Ishikawa (cell line): ENCODE data around the gene REN.
A peak's percentile ranks its signal among the peaks of the same experiment; 100 is the strongest.

Source experiments
- CEBPB ChIP-seq: IDR thresholded peaks from 2 replicates; pipeline ENCODE4 v1.6.1; 2012
- CREB1 ChIP-seq: IDR thresholded peaks from 2 replicates; pipeline ENCODE4 v1.6.1; 2012; ENCODE audit warnings: low read depth
- EGR1 ChIP-seq: IDR thresholded peaks from 2 replicates; pipeline ENCODE4 v1.6.1; 2012
- EP300 ChIP-seq: IDR thresholded peaks from 2 replicates; pipeline ENCODE4 v1.6.1; 2012; ENCODE audit warnings: borderline replicate concordance
- FOXM1 ChIP-seq: IDR thresholded peaks from 2 replicates; pipeline ENCODE4 v1.6.1; 2012; ENCODE audit warnings: low read depth, borderline replicate concordance
- NFIC ChIP-seq: IDR thresholded peaks from 2 replicates; pipeline ENCODE4 v1.6.1; 2012
- RAD21 ChIP-seq: IDR thresholded peaks from 2 replicates; pipeline ENCODE4 v1.6.1; 2012; ENCODE audit warnings: low read depth
- TAF1 ChIP-seq: IDR thresholded peaks from 2 replicates; pipeline ENCODE4 v1.6.1; 2012; ENCODE audit warnings: low read depth, mild to moderate bottlenecking
- TCF12 ChIP-seq: IDR thresholded peaks from 2 replicates; pipeline ENCODE4 v1.6.1; 2012; ENCODE audit warnings: low read depth
- TEAD4 ChIP-seq: IDR thresholded peaks from 2 replicates; pipeline ENCODE4 v1.6.1; 2012
- YY1 ChIP-seq: IDR thresholded peaks from 2 replicates; pipeline ENCODE4 v1.6.1; 2012; ENCODE audit warnings: low read depth
- ZBTB7A ChIP-seq: IDR thresholded peaks from 2 replicates; pipeline ENCODE4 v1.6.1; 2012; ENCODE audit warnings: low read depth
- TF ChIP-seq, protein P1 (sequence below): IDR thresholded peaks from 2 replicates; pipeline ENCODE4 v1.6.1; 2012
- TF ChIP-seq, protein P2 (sequence below): IDR thresholded peaks from 2 replicates; pipeline ENCODE4 v1.6.1; 2012
- TF ChIP-seq, protein P3 (sequence below): IDR thresholded peaks from 2 replicates; pipeline ENCODE4 v1.6.1; 2012; ENCODE audit warnings: low read depth, mild to moderate bottlenecking

REN gene

DNA sequence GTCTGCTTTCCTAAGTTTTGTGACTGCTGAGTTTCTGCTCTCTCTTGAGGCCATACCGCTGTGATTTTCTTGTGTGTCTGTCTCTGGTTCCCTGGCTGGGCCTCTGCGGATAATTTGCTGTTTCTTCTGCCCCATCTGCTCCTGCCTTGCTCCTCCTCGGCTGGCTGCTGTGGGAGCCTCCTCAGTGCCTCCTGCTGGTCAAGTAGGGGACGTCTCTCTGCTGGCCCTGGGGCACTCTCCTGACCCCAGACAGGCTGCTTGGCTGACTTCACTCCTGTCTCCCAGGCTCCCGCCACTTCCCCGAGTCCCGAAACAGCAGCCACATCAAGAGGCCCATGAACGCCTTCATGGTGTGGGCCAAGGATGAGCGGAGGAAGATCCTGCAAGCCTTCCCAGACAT is 42.8 kb downstream of the REN start:
- TF ChIP-seq, protein P1, sequence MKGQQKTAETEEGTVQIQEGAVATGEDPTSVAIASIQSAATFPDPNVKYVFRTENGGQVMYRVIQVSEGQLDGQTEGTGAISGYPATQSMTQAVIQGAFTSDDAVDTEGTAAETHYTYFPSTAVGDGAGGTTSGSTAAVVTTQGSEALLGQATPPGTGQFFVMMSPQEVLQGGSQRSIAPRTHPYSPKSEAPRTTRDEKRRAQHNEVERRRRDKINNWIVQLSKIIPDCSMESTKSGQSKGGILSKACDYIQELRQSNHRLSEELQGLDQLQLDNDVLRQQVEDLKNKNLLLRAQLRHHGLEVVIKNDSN = no peak
- TF ChIP-seq RAD21 = peak; percentile 53

DNA sequence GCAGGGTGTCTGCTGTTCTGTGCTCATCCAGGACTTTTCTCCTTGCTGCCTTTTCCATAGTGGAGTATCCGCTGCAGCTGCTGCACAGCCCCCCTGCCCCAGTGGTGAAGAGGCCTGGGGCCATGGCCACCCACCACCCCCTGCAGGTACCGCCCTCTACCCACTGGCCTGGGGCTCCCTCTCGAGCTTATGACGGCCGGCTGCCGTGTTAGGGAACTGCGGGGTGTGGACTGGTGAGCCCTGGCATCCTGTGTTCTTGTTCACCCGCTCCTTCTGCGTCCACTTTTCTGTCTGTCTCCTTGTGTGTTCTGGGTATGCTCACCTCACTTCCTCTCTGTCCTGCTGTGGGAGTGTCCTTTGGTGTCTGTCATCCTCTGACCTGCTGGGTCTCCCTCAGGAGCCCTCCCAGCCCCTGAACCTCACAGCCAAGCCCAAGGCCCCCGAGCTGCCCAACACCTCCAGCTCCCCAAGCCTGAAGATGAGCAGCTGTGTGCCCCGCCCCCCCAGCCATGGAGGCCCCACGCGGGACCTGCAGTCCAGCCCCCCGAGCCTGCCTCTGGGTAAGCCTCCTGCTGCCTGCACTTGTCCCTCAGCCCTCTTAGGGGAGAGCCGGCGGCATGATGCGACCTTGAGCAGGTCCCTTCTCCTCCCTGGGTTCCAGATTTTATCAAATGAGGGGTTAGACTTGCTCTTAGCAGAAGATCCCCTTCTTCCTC is 44.1 kb downstream of the REN start:
- no peak for TF ChIP-seq YY1
- no peak for TF ChIP-seq CEBPB
- no peak for TF ChIP-seq TEAD4
- TF ChIP-seq FOXM1 = no peak
- TF ChIP-seq CREB1 = no peak
- TF ChIP-seq, protein P1 = no peak
- TF ChIP-seq, protein P2, sequence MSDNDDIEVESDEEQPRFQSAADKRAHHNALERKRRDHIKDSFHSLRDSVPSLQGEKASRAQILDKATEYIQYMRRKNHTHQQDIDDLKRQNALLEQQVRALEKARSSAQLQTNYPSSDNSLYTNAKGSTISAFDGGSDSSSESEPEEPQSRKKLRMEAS = no peak
- no peak for TF ChIP-seq NFIC
- TF ChIP-seq TAF1 = no peak

DNA sequence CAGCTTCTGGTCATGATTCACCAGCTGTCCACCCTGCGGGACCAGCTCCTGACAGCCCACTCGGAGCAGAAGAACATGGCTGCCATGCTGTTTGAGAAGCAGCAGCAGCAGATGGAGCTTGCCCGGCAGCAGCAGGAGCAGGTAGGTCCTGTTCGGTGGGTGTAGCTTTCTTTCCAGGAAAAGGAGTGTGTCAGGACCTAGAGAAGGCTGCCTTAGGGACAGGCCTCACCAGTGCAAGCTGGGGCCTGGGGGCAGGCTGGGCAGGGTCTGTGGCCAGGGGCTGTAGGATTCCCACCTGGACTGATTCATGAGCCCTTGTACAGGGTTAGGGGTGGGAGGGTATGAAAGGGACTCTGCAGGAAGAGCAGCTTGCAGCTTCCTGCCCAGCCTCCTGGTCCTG is 49.6 kb downstream of the REN start:
- no peak for TF ChIP-seq CREB1
- TF ChIP-seq CEBPB = no peak
- TF ChIP-seq, protein P1 = no peak
- TF ChIP-seq, protein P3, sequence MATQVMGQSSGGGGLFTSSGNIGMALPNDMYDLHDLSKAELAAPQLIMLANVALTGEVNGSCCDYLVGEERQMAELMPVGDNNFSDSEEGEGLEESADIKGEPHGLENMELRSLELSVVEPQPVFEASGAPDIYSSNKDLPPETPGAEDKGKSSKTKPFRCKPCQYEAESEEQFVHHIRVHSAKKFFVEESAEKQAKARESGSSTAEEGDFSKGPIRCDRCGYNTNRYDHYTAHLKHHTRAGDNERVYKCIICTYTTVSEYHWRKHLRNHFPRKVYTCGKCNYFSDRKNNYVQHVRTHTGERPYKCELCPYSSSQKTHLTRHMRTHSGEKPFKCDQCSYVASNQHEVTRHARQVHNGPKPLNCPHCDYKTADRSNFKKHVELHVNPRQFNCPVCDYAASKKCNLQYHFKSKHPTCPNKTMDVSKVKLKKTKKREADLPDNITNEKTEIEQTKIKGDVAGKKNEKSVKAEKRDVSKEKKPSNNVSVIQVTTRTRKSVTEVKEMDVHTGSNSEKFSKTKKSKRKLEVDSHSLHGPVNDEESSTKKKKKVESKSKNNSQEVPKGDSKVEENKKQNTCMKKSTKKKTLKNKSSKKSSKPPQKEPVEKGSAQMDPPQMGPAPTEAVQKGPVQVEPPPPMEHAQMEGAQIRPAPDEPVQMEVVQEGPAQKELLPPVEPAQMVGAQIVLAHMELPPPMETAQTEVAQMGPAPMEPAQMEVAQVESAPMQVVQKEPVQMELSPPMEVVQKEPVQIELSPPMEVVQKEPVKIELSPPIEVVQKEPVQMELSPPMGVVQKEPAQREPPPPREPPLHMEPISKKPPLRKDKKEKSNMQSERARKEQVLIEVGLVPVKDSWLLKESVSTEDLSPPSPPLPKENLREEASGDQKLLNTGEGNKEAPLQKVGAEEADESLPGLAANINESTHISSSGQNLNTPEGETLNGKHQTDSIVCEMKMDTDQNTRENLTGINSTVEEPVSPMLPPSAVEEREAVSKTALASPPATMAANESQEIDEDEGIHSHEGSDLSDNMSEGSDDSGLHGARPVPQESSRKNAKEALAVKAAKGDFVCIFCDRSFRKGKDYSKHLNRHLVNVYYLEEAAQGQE = no peak
- TF ChIP-seq FOXM1 = no peak
- TF ChIP-seq ZBTB7A = no peak
- no peak for TF ChIP-seq TEAD4

DNA sequence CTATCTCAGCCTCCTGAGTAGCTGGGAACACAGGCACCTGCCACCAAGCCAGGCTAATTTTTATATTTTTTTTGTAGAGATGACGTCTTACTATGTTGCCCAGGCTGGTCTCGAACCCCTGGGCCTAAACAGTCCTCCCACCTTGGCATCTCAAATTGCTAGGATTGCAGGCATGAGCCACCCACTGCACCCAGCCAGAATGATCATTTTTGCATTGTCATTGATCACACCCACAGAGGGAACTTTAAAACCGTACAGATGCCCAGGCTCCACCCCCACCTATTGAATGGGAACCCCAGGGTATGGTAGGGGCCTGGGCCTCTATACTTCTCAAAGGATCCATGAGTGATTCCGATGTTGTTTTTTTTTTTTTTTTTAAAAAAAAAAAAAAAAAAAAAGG is 51.0 kb downstream of the REN start:
- no peak for TF ChIP-seq EGR1
- TF ChIP-seq EP300 = no peak
- no peak for TF ChIP-seq CREB1
- TF ChIP-seq NFIC = no peak
- no peak for TF ChIP-seq ZBTB7A
- TF ChIP-seq TEAD4 = no peak
- no peak for TF ChIP-seq RAD21
- no peak for TF ChIP-seq TCF12
- TF ChIP-seq, protein P3 = no peak
- no peak for TF ChIP-seq TAF1
- TF ChIP-seq CEBPB = no peak
- TF ChIP-seq FOXM1 = no peak
- TF ChIP-seq, protein P2 = no peak
- TF ChIP-seq YY1 = no peak
- TF ChIP-seq, protein P1 = no peak

DNA sequence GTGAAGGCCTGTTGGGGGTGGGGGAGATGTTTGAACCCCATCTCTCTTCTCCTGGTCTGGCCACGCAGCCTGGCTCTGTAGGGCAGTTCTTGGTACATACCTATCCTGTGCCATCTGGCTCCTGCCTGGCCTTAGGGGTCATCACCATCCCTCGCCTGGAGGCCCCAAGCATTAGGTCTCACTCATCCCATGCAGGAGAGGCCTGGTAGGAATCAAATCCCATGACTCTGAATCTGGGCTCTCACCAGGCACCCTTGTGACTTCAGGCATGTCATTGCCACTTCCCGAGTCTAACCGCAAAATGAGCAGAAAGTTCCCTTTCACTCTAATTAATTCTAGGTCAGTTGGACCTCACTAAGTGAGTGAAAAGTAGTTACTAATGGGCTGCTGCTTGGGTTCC is 51.5 kb downstream of the REN start:
- TF ChIP-seq, protein P3 = no peak
- no peak for TF ChIP-seq FOXM1
- TF ChIP-seq TEAD4 = no peak
- TF ChIP-seq CEBPB = no peak
- TF ChIP-seq, protein P2 = no peak
- no peak for TF ChIP-seq ZBTB7A
- TF ChIP-seq CREB1 = no peak
- TF ChIP-seq, protein P1 = no peak
- TF ChIP-seq TCF12 = no peak
- no peak for TF ChIP-seq RAD21
- no peak for TF ChIP-seq EGR1
- TF ChIP-seq TAF1 = no peak
- no peak for TF ChIP-seq YY1
- TF ChIP-seq EP300 = no peak
